Aortic smooth muscle cell (primary cell): ENCODE results near the gene GMPR2. TPM values are rescaled to one million over a fixed set of nuclear protein-coding genes. Genes with fewer than 3 reads are reported as not detected.

Experiments used
- total RNA-seq: library from RNA; depleted of rRNA; stranded (reverse); fragments of >200 nt; gene quantifications from 2 replicates; pipeline ENCODE4 v1.2.3, GENCODE V29; 2014

GMPR2 gene
- total RNA-seq = 93.1 and 102 TPM in 2 replicates

GRCh38 chr14:24232645-24233537 is at the start of gene GMPR2:
Gene GMPR2 (plus strand): TSS chr14:24232929. CDS start chr14:24233254, 325 bp downstream.

GRCh38 chr14:24188251-24189058 is 44.3 kb upstream of the GMPR2 start, which contains the start of gene IPO4:
Gene IPO4 (minus strand): TSS chr14:24188816. CDS start chr14:24188787, 29 bp downstream.

GRCh38 chr14:24195186-24196070 is 37.3 kb upstream of the GMPR2 start, which contains the start of gene TM9SF1:
Gene TM9SF1 (minus strand): TSS chr14:24195441. CDS start chr14:24195019, 422 bp downstream.

GRCh38 chr14:24212924-24213865 is 19.5 kb upstream of the GMPR2 start, which contains the start of gene CHMP4A:
Gene CHMP4A (minus strand): TSS chr14:24213488. CDS start chr14:24213439, 49 bp downstream.

GRCh38 chr14:24215495-24216344 is 17.0 kb upstream of the GMPR2 start, which contains the start of gene MDP1:
Gene MDP1 (minus strand): TSS chr14:24216066. CDS start chr14:24215955, 111 bp downstream.

GRCh38 chr14:24232121-24232644 is 546 bp upstream of the GMPR2 start, which contains the start of gene NEDD8:
Gene NEDD8 (minus strand): TSS chr14:24232367. CDS start chr14:24232267, 100 bp downstream.

GRCh38 chr14:24262821-24263733 is 30.3 kb downstream of the GMPR2 start, which contains the start of gene TGM1:
Gene TGM1 (minus strand): TSS chr14:24263177. CDS start chr14:24262352, 825 bp downstream.

GRCh38 chr14:24271134-24271833 is 38.6 kb downstream of the GMPR2 start, which contains the start of gene RABGGTA:
Gene RABGGTA (minus strand): TSS chr14:24271597. CDS start chr14:24271115, 482 bp downstream.

Other genes starting within 250 kb of the GMPR2 start
- gene DHRS4L2, start 244.0 kb upstream of the GMPR2 start, total RNA-seq = 9.2 and 18.4 TPM in 2 replicates
- under 0.01 TPM in 1 of 2 replicates, not detected in the other for gene CARMIL3, start 180.9 kb upstream of the GMPR2 start, total RNA-seq
- not detected in 2 replicates for gene CPNE6, start 161.4 kb upstream of the GMPR2 start, total RNA-seq
- gene PCK2, start 138.6 kb upstream of the GMPR2 start, total RNA-seq = 8.6 and 10.2 TPM in 2 replicates
- 63.2 and 68.4 TPM in 2 replicates for gene DCAF11, start 118.2 kb upstream of the GMPR2 start, total RNA-seq
- 0.75 and 0.79 TPM in 2 replicates for gene NRL, start 118.0 kb upstream of the GMPR2 start, total RNA-seq
- 0.13 and 0.19 TPM in 2 replicates for gene FITM1, start 102.3 kb upstream of the GMPR2 start, total RNA-seq
- gene PSME1, start 96.7 kb upstream of the GMPR2 start, total RNA-seq = 97.5 and 122 TPM in 2 replicates
- 19.2 and 29.5 TPM in 2 replicates for gene EMC9, start 91.3 kb upstream of the GMPR2 start, total RNA-seq
- 114 and 116 TPM in 2 replicates for gene PSME2, start 86.3 kb upstream of the GMPR2 start, total RNA-seq
- gene RNF31, start 85.4 kb upstream of the GMPR2 start, total RNA-seq = 31.8 and 33.7 TPM in 2 replicates
- gene IRF9, start 71.7 kb upstream of the GMPR2 start, total RNA-seq = 102 and 108 TPM in 2 replicates
- gene REC8, start 60.8 kb upstream of the GMPR2 start, total RNA-seq = 0.66 and 1.4 TPM in 2 replicates
- gene IPO4, start 44.1 kb upstream of the GMPR2 start, total RNA-seq = 32.3 and 46.9 TPM in 2 replicates
- 52.8 and 58.4 TPM in 2 replicates for gene TM9SF1, start 37.5 kb upstream of the GMPR2 start, total RNA-seq
- gene TSSK4, start 27.2 kb upstream of the GMPR2 start, total RNA-seq = 0.19 TPM in 1 of 2 replicates, not detected in the other
- gene CHMP4A, start 19.4 kb upstream of the GMPR2 start, total RNA-seq = 25.6 and 31.3 TPM in 2 replicates
- gene MDP1, start 16.9 kb upstream of the GMPR2 start, total RNA-seq = 17.4 and 21.1 TPM in 2 replicates
- 300 and 324 TPM in 2 replicates for gene NEDD8, start 562 bp upstream of the GMPR2 start, total RNA-seq
- 51.5 and 55.1 TPM in 2 replicates for gene TINF2, start 9.7 kb downstream of the GMPR2 start, total RNA-seq
- gene TGM1, start 30.2 kb downstream of the GMPR2 start, total RNA-seq = 0.25 and 0.40 TPM in 2 replicates
- 20.0 and 21.7 TPM in 2 replicates for gene RABGGTA, start 38.7 kb downstream of the GMPR2 start, total RNA-seq
- 14.5 and 20.0 TPM in 2 replicates for gene DHRS1, start 66.9 kb downstream of the GMPR2 start, total RNA-seq
- 16.8 and 22.3 TPM in 2 replicates for gene NOP9, start 66.9 kb downstream of the GMPR2 start, total RNA-seq
- gene CIDEB, start 75.0 kb downstream of the GMPR2 start, total RNA-seq = 0.68 and 1.1 TPM in 2 replicates
- gene LTB4R2, start 77.2 kb downstream of the GMPR2 start, total RNA-seq = 2.0 and 2.6 TPM in 2 replicates
- 0.75 and 1.1 TPM in 2 replicates for gene LTB4R, start 78.6 kb downstream of the GMPR2 start, total RNA-seq
- 2.6 and 2.9 TPM in 2 replicates for gene ADCY4, start 102.1 kb downstream of the GMPR2 start, total RNA-seq
- gene RIPK3, start 107.1 kb downstream of the GMPR2 start, total RNA-seq = 0.19 and 0.40 TPM in 2 replicates
- gene NFATC4, start 135.3 kb downstream of the GMPR2 start, total RNA-seq = 32.8 and 34.5 TPM in 2 replicates
- gene NYNRIN, start 166.1 kb downstream of the GMPR2 start, total RNA-seq = 4.1 and 6.5 TPM in 2 replicates
- gene CBLN3, start 196.7 kb downstream of the GMPR2 start, total RNA-seq = 3.0 and 4.5 TPM in 2 replicates
- 48.1 and 48.2 TPM in 2 replicates for gene KHNYN, start 197.0 kb downstream of the GMPR2 start, total RNA-seq
- 10.1 and 15.1 TPM in 2 replicates for gene SDR39U1, start 209.8 kb downstream of the GMPR2 start, total RNA-seq